22Rv1 (cell line): ENCODE data around the gene HECA.
"Not testable (repeated sequence)": the region's sequence is repeated elsewhere in the genome, so short reads cannot be mapped to it uniquely, and the experiment has no call there.

Source experiments
- CTCF ChIP-seq: fragments of 450-650 bp; IDR thresholded peaks from 2 replicates; pipeline ENCODE4 v1.5.1; 2017; ENCODE audit warnings: mild to moderate bottlenecking
- ZFX ChIP-seq: fragments of 450-650 bp; IDR thresholded peaks from 2 replicates; pipeline ENCODE4 v1.6.1; 2017; ENCODE audit warnings: antibody characterized with exemption, borderline replicate concordance

- not testable (repeated sequence) for TF ChIP-seq CTCF, ZFX
These were observed 6.0 kb downstream of the HECA start for GRCh38 chr6:139140854-139141253.
